A549 (cell line): ENCODE data around the gene GREB1. TPM values are rescaled to one million over a fixed set of nuclear protein-coding genes. Genes with fewer than 3 reads are reported as not detected.

Experiments
- ATAC-seq, 2 experiments: fragments of 200-7000 bp in 1 of 2; fragments of >200 bp in 1 of 2; cut with Nextera tagmentation in 1 of 2; cut with Tn5 transposase in 1 of 2; 3 replicates each; pipeline versions ENCODE4 v1.8.0 to v1.9.1; 2018 to 2020; ENCODE audit warnings: mild to moderate bottlenecking in 1 of 2, moderate library complexity in 1 of 2
- CTCF ChIA-PET: fragments of 300-600 bp; sonication (Branson Sonifier 250); formaldehyde crosslinking; extraction: SDS; loops from one replicate; lab custom pipeline; 2021; ENCODE audit warnings: antibody characterized with exemption, inconsistent platforms; lab: Yijun Ruan, JAX
- POLR2A ChIA-PET: fragments of 350-600 bp; formaldehyde crosslinking; extraction: SDS; loops from one replicate; lab custom pipeline; 2021; ENCODE audit warnings: antibody characterized with exemption, inconsistent platforms; lab: Yijun Ruan, JAX
- DNase-seq, 2 experiments: peaks; one replicate each; pipeline versions ENCODE4 v3.0.0 to v3.0.0-alpha.2; 2011 to 2016; ENCODE audit warnings: low read depth in 1 of 2, low spot score in 1 of 2
- FAIRE-seq: peaks from 2 replicates; lab custom pipeline; 2011; peaks lifted over from hg19 to GRCh38; lab: Jason Lieb, UNC
- H3K27ac ChIP-seq, 2 experiments: fragments of >200 bp; sonication (Bioruptor Twin); formaldehyde crosslinking; 3 replicates each; pipeline ENCODE4 v1.5.1; 2016 to 2017
- H3K4me1 ChIP-seq: fragments of >200 bp; sonication (Bioruptor Twin); formaldehyde crosslinking; 3 replicates; pipeline ENCODE4 v1.6.1; 2016
- H3K4me2 ChIP-seq: fragments of >200 bp; sonication (Bioruptor Twin); formaldehyde crosslinking; 3 replicates; pipeline ENCODE4 v1.6.1; 2016
- H3K4me3 ChIP-seq: fragments of >200 bp; sonication (Bioruptor Twin); formaldehyde crosslinking; 3 replicates; pipeline ENCODE4 v1.5.1; 2016
- H3K9me3 ChIP-seq: fragments of >200 bp; sonication (Bioruptor Twin); formaldehyde crosslinking; 3 replicates; pipeline ENCODE4 v1.6.1; 2016
- BHLHE40 ChIP-seq: IDR thresholded peaks from 2 replicates; pipeline ENCODE4 v1.6.1; 2012; ENCODE audit warnings: low read depth, low read length, inconsistent platforms
- CEBPB ChIP-seq, 2 experiments: fragments of >200 bp in 1 of 2; sonication (Bioruptor Twin) in 1 of 2; formaldehyde crosslinking in 1 of 2; IDR thresholded peaks; 2 replicates each; pipeline ENCODE4 v1.6.1; 2012 to 2016
- CHD4 ChIP-seq: fragments of 200-600 bp; sonication (generic); IDR thresholded peaks from 2 replicates; pipeline ENCODE4 v1.6.1; 2016; ENCODE audit warnings: antibody characterized with exemption, mild to moderate bottlenecking, borderline replicate concordance
- EHF ChIP-seq: fragments of 250-450 bp; sonication (Bioruptor Pico); IDR thresholded peaks from 2 replicates; pipeline ENCODE4 v1.5.0; 2020; ENCODE audit warnings: mild to moderate bottlenecking
- ESRRA ChIP-seq: fragments of 150-350 bp; IDR thresholded peaks from 2 replicates; pipeline ENCODE4 v1.6.1; 2014; ENCODE audit warnings: mild to moderate bottlenecking, low read length, borderline replicate concordance
- GATA3 ChIP-seq: IDR thresholded peaks from 2 replicates; pipeline ENCODE4 v1.6.1; 2012; ENCODE audit warnings: borderline replicate concordance
- HEYL ChIP-seq: fragments of 250-450 bp; sonication (Bioruptor Pico); IDR thresholded peaks from 2 replicates; pipeline ENCODE4 v1.8.0; 2021; ENCODE audit warnings: mild to moderate bottlenecking, moderate library complexity
- HOXA7 ChIP-seq: fragments of 250-450 bp; sonication (Bioruptor Pico); IDR thresholded peaks from 2 replicates; pipeline ENCODE4 v1.5.0; 2020; ENCODE audit warnings: mild to moderate bottlenecking, moderate library complexity
- HOXB13 ChIP-seq: fragments of 250-450 bp; sonication (Bioruptor Pico); IDR thresholded peaks from 2 replicates; pipeline ENCODE4 v1.5.0; 2020; ENCODE audit warnings: low read depth, mild to moderate bottlenecking, moderate library complexity
- JUNB ChIP-seq: fragments of >200 bp; sonication (Bioruptor Twin); formaldehyde crosslinking; IDR thresholded peaks from 2 replicates; pipeline ENCODE4 v1.6.1; 2016
- KDM5A ChIP-seq: fragments of 200-600 bp; sonication (generic); IDR thresholded peaks from 2 replicates; pipeline ENCODE4 v1.6.1; 2016; ENCODE audit warnings: antibody characterized with exemption, mild to moderate bottlenecking
- MAFK ChIP-seq: fragments of 450-650 bp; IDR thresholded peaks from 2 replicates; pipeline ENCODE4 v1.6.1; 2014; ENCODE audit not compliant: partially characterized antibody
- MYC ChIP-seq: IDR thresholded peaks from 2 replicates; pipeline ENCODE4 v1.6.1; 2012; ENCODE audit warnings: mild to moderate bottlenecking, inconsistent platforms, low read length, improper control_type of control experiment, borderline replicate concordance
- NFE2L2 ChIP-seq: fragments of 150-350 bp; conservative IDR thresholded peaks from 2 replicates; pipeline ENCODE4 v1.6.1; 2014; ENCODE audit warnings: low read length
- RAD21 ChIP-seq, 2 experiments: fragments of >200 bp in 1 of 2; sonication (Bioruptor Twin) in 1 of 2; formaldehyde crosslinking in 1 of 2; IDR thresholded peaks in 1 of 2; conservative IDR thresholded peaks in 1 of 2; 2 replicates in 1 of 2; 3 replicates in 1 of 2; pipeline ENCODE4 v1.6.1; 2012 to 2018; ENCODE audit warnings: inconsistent platforms in 1 of 2
- RFX5 ChIP-seq: fragments of 450-650 bp; IDR thresholded peaks from 2 replicates; pipeline ENCODE4 v1.7.1; 2014; ENCODE audit warnings: antibody characterized with exemption, mild to moderate bottlenecking, moderate library complexity
- RNF2 ChIP-seq: fragments of 200-600 bp; sonication (generic); IDR thresholded peaks from 2 replicates; pipeline ENCODE4 v1.6.1; 2016; ENCODE audit warnings: low read depth, mild to moderate bottlenecking, antibody characterized with exemption, moderate library complexity, borderline replicate concordance
- TFCP2L1 ChIP-seq: fragments of 250-450 bp; sonication (Bioruptor Pico); IDR thresholded peaks from 2 replicates; pipeline ENCODE4 v1.5.0; 2021; ENCODE audit warnings: mild to moderate bottlenecking
- ZFP36 ChIP-seq: fragments of 450-650 bp; IDR thresholded peaks from 2 replicates; pipeline ENCODE4 v1.6.1; 2014; ENCODE audit warnings: borderline replicate concordance; ENCODE audit not compliant: partially characterized antibody
- ZSCAN20 ChIP-seq: fragments of 250-450 bp; sonication (Bioruptor Pico); IDR thresholded peaks from 2 replicates; pipeline ENCODE4 v1.8.0; 2022; ENCODE audit warnings: mild to moderate bottlenecking, moderate library complexity
- WGBS: methylation state at CpG from one replicate; pipeline ENCODE4 v1.1.6; 2017; ENCODE audit errors: missing lambda C conversion rate; 5-methylcytosine and 5-hydroxymethylcytosine counted together
- polyA plus RNA-seq, 4 experiments: library from polyadenylated mRNA; depleted of rRNA in 3 of 4; stranded (reverse); fragments of >200 nt; fragmentation: RNase III in 1 of 4; extraction: RNeasy Plus Mini Kit Qiagen cat#74134 plus additional on column Dnase treatment in 1 of 4; gene quantifications; 2 replicates in 3 of 4; 3 replicates in 1 of 4; pipeline ENCODE4 v1.2.3, GENCODE V29; 2011 to 2017
- TF ChIP-seq, protein P1 (sequence below): fragments of >200 bp; sonication (Bioruptor Twin); formaldehyde crosslinking; IDR thresholded peaks from 3 replicates; pipeline ENCODE4 v1.6.1; 2016
- TF ChIP-seq, protein P2 (sequence below): fragments of 150-350 bp; IDR thresholded peaks from 2 replicates; pipeline ENCODE4 v1.6.1; 2014; ENCODE audit warnings: low read depth, mild to moderate bottlenecking, low read length
- TF ChIP-seq, protein P3 (sequence below): fragments of >200 bp; sonication (Bioruptor Twin); formaldehyde crosslinking; IDR thresholded peaks from 2 replicates; pipeline ENCODE4 v1.6.1; 2016
- TF ChIP-seq, protein P4 (sequence below): fragments of >200 bp; sonication (Bioruptor Twin); formaldehyde crosslinking; IDR thresholded peaks from 3 replicates; pipeline ENCODE4 v1.5.1; 2016
- TF ChIP-seq, protein P5 (sequence below): fragments of 450-650 bp; IDR thresholded peaks from 2 replicates; pipeline ENCODE4 v1.6.1; 2014; ENCODE audit warnings: antibody characterized with exemption
- TF ChIP-seq, protein P6 (sequence below): fragments of 250-450 bp; sonication (Bioruptor Pico); IDR thresholded peaks from 2 replicates; pipeline ENCODE4 v1.5.0; 2021; ENCODE audit warnings: mild to moderate bottlenecking, moderate library complexity, borderline replicate concordance

Gene GREB1
- polyA plus RNA-seq, 2 of the 4 experiments (the other 2 are of a cell fraction), result 1.1 to 1.3 TPM

DNA sequence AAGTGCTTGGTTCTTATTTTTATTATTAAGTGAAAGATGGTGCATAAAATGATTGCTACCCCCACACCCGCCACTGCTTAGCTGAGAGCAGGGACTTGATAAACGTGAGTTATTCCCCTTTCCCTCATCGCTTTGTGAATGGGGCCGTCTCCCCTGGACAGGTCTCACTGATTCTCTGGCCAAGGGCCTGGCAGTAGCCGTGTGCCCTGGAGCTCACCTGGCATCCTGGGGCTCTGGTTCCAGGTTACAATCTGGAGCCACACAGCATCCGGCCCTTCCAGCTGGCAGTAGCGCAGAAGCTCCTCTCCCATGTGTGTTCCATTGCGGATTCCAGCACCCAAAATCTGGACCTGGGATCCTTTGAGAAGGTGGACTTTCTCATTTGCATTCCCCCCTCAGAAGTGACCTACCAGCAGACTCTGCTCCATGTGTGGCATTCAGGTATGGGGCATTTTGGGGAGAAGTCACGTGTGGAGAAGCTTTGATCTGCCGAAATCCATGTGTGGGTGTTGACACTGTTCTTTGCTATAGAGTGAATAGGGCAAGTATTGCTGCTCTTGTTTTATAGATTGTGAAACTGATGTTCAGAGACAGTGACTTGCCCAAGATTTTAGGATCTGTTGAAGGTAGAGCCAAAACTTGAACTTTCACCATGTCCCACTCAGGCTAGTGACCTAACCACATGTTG lies 63.8 kb downstream of the GREB1 start:
- ATAC-seq (peak; percentile 15 to 32; a peak in 3 of 6 replicates), FAIRE-seq (no peak), DNase-seq (no peak)
- Histone ChIP-seq H3K4me2 (0 out of 3 replicates have a peak overlapping the region, but pooled peaks have one; percentile 4), H3K9me3 (no peaks in the 10 kb centered on the region), H3K4me1 (no peaks in the 10 kb centered on the region), H3K4me3 (no peak overlapping the region), H3K27ac (no peak overlapping the region)
- no peak for TF ChIP-seq CHD4
- no peak for TF ChIP-seq BHLHE40
- TF ChIP-seq EHF (CRISPR knock-in tag), result no peak
- TF ChIP-seq, protein P1, sequence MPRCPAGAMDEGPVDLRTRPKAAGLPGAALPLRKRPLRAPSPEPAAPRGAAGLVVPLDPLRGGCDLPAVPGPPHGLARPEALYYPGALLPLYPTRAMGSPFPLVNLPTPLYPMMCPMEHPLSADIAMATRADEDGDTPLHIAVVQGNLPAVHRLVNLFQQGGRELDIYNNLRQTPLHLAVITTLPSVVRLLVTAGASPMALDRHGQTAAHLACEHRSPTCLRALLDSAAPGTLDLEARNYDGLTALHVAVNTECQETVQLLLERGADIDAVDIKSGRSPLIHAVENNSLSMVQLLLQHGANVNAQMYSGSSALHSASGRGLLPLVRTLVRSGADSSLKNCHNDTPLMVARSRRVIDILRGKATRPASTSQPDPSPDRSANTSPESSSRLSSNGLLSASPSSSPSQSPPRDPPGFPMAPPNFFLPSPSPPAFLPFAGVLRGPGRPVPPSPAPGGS, result no peak
- no peak for TF ChIP-seq RNF2
- TF ChIP-seq HOXB13 (CRISPR knock-in tag), result no peak
- no peak for TF ChIP-seq ZFP36
- no peak for TF ChIP-seq NFE2L2
- no peak for TF ChIP-seq MAFK
- TF ChIP-seq, protein P2, sequence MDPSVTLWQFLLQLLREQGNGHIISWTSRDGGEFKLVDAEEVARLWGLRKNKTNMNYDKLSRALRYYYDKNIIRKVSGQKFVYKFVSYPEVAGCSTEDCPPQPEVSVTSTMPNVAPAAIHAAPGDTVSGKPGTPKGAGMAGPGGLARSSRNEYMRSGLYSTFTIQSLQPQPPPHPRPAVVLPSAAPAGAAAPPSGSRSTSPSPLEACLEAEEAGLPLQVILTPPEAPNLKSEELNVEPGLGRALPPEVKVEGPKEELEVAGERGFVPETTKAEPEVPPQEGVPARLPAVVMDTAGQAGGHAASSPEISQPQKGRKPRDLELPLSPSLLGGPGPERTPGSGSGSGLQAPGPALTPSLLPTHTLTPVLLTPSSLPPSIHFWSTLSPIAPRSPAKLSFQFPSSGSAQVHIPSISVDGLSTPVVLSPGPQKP, result no peak
- CTCF ChIA-PET, result interaction anchor here (0.8 to 10.9 kb wide), 6 partner anchors 12 to 465 kb away, joined by 3 to 153 read pairs (median 6); a partner anchor contains a TSS
- 52% methylated on average over 10 of the region's 10 CpGs for WGBS
- POLR2A ChIA-PET, result no interaction called here

DNA sequence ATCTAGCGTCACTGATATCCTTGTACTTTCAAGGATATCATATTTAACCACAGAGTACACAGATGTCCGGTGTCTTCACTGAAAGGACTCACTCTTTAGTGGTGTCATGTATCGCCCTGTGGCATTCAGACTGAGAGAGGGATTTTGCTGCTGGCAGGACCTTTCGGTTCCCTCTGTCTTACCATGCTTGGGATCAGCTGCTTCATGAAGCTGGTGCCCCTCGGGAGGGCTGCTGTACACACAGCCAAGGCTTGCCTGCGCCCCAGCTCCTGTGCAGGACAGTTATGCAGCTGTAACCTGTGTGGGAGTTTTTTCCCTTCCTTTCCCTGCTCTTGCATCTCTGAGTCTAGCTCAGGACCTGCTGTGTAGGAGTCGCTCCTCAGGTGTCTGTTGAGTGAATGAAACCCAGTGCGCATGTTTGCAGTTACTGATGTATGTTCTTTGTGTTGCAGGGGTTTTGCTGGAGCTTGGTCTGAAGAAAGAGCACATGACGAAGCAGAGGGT lies 64.4 kb downstream of the GREB1 start:
- no peak for FAIRE-seq
- no peaks in the 10 kb centered on the region for H3K4me1 ChIP-seq
- TF ChIP-seq, protein P3, sequence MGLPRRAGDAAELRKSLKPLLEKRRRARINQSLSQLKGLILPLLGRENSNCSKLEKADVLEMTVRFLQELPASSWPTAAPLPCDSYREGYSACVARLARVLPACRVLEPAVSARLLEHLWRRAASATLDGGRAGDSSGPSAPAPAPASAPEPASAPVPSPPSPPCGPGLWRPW, result no peak
- TF ChIP-seq ZSCAN20, result no peak
- TF ChIP-seq HEYL (CRISPR knock-in tag), result no peak
- TF ChIP-seq KDM5A, result no peak
- TF ChIP-seq ZFP36, result no peak
- no peak for TF ChIP-seq GATA3
- no peak for TF ChIP-seq RNF2
- no peak for TF ChIP-seq CEBPB (IDR thresholded peaks at IDR 0.05)
- TF ChIP-seq, protein P4, sequence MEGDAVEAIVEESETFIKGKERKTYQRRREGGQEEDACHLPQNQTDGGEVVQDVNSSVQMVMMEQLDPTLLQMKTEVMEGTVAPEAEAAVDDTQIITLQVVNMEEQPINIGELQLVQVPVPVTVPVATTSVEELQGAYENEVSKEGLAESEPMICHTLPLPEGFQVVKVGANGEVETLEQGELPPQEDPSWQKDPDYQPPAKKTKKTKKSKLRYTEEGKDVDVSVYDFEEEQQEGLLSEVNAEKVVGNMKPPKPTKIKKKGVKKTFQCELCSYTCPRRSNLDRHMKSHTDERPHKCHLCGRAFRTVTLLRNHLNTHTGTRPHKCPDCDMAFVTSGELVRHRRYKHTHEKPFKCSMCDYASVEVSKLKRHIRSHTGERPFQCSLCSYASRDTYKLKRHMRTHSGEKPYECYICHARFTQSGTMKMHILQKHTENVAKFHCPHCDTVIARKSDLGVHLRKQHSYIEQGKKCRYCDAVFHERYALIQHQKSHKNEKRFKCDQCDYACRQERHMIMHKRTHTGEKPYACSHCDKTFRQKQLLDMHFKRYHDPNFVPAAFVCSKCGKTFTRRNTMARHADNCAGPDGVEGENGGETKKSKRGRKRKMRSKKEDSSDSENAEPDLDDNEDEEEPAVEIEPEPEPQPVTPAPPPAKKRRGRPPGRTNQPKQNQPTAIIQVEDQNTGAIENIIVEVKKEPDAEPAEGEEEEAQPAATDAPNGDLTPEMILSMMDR, result no peak
- no peak for TF ChIP-seq RFX5
- no peak for TF ChIP-seq ESRRA
- no peak for TF ChIP-seq TFCP2L1
- no peak for TF ChIP-seq EHF (CRISPR knock-in tag)
- no peak for TF ChIP-seq RAD21 (conservative IDR thresholded peaks at IDR 0.05 in 1 of 2, IDR thresholded peaks at IDR 0.05 in 1 of 2)
- TF ChIP-seq JUNB, result no peak
- TF ChIP-seq MYC, result no peak
- TF ChIP-seq, protein P5, sequence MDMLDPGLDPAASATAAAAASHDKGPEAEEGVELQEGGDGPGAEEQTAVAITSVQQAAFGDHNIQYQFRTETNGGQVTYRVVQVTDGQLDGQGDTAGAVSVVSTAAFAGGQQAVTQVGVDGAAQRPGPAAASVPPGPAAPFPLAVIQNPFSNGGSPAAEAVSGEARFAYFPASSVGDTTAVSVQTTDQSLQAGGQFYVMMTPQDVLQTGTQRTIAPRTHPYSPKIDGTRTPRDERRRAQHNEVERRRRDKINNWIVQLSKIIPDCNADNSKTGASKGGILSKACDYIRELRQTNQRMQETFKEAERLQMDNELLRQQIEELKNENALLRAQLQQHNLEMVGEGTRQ, result no peak
- TF ChIP-seq, protein P6, sequence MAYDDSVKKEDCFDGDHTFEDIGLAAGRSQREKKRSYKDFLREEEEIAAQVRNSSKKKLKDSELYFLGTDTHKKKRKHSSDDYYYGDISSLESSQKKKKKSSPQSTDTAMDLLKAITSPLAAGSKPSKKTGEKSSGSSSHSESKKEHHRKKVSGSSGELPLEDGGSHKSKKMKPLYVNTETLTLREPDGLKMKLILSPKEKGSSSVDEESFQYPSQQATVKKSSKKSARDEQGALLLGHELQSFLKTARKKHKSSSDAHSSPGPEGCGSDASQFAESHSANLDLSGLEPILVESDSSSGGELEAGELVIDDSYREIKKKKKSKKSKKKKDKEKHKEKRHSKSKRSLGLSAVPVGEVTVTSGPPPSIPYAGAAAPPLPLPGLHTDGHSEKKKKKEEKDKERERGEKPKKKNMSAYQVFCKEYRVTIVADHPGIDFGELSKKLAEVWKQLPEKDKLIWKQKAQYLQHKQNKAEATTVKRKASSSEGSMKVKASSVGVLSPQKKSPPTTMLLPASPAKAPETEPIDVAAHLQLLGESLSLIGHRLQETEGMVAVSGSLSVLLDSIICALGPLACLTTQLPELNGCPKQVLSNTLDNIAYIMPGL (CRISPR knock-in tag), result no peak
- no peak for TF ChIP-seq HOXA7 (CRISPR knock-in tag)
- TF ChIP-seq, all 56 proteins: peak for 0
- Histone ChIP-seq H3K4me2 (0 out of 3 replicates have a peak overlapping the region, but pooled peaks have one; percentile 4), H3K4me3 (no peak overlapping the region), H3K27ac (no peak overlapping the region), H3K9me3 (no peaks in the 10 kb centered on the region)
- 22% methylated on average over 9 of the region's 9 CpGs for WGBS
- POLR2A ChIA-PET, result no interaction called here
- DNase-seq (no peak), ATAC-seq (peak; percentile 58 to 62; a peak in 5 of 6 replicates)
- CTCF ChIA-PET, result interaction anchor here (0.6 to 10.9 kb wide), 9 partner anchors 12 to 766 kb away, joined by 3 to 153 read pairs (median 6); a partner anchor contains a TSS
